Measurements from ENCODE around the gene AGXT.

AGXT gene

DNA sequence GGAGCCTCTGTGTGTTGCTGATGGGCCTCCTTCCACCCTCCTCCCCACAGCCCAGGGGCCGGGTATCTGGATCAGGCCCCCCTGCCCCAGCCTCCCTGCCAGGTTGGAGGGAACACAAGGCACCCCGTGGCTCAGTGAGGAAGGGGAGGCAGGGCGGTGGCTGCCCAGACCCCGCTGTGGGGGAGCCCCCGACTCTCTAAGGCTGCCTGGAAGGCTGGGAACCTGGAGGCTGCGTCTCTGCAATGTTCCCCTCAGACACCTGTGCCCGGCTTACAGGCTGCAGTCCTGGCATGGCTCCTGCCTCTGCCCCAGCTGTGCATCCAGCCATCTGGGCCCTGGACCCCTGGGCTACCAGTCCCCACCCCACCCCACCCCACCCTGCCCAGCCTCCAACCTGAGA lies 27.8 kb downstream of the AGXT start:
- Mint-ChIP-seq H3K4me1 (peaks cover 4% of the 10 kb centered on the region), H3K27ac (no peak overlapping the region), H3K9me3 (no peaks in the 10 kb centered on the region), H3K27me3 (no peaks in the 10 kb centered on the region), H3K36me3 (no peaks in the 10 kb centered on the region), H3K4me3 (no peak overlapping the region)

DNA sequence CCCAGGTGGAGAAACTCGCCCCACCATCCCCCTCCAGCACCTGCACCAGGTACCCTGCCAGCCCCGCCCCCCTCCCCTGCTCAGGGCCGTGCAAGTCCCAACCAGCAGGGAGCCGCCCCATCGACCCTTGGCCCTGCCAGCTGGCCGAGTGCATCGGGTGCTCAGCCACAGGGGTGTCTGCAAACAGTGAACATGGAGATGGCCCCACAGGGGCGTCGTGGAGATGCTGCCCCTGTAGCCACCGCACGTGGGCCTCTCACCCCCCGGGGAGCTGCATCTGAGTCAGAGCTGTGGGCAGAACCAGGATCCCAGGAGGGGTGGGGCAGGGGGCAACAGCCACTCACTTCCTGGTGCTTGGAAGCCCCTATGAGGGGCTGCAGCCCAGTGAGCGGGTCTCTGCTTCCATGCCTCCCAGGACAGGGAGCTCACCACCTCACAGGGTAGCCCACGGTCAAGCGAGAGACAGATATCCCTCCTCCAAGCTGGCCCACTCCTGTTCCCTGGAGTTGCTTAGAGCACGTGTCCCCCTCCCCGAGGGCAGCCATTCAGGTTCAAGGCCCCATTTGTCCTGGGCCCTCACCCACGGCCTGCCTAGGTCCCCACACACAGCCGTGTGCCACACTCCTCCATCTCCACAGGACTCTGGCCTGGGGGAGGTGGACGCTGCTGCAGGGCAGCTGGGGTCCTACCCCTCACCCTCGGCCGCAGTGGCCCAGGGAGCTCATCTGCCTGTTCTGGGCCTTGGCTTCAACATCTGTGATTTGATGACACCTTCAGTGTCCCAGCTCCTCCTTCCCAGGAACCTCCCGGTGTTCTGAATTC lies 28.5 kb downstream of the AGXT start:
- H3K27me3 Mint-ChIP-seq, result no peaks in the 10 kb centered on the region
- H3K27ac Mint-ChIP-seq, result no peak overlapping the region
- H3K4me1 Mint-ChIP-seq, result peaks cover 4% of the 10 kb centered on the region
- no peaks in the 10 kb centered on the region for H3K9me3 Mint-ChIP-seq
- H3K36me3 Mint-ChIP-seq, result no peaks in the 10 kb centered on the region
- H3K4me3 Mint-ChIP-seq, result no peak overlapping the region

- H3K9me3 Mint-ChIP-seq, result no peaks in the 10 kb centered on the region
- no peak overlapping the region for H3K27ac Mint-ChIP-seq
- no peaks in the 10 kb centered on the region for H3K36me3 Mint-ChIP-seq
- H3K4me3 Mint-ChIP-seq, result no peak overlapping the region
- H3K27me3 Mint-ChIP-seq, result no peaks in the 10 kb centered on the region
- H3K4me1 Mint-ChIP-seq, result peaks cover 4% of the 10 kb centered on the region
Measured at GRCh38 chr2:240898108-240898730, 29.6 kb downstream of the AGXT start.

- Mint-ChIP-seq H3K36me3 (no peaks in the 10 kb centered on the region), H3K27ac (no peak overlapping the region), H3K4me3 (no peak overlapping the region), H3K4me1 (no peaks in the 10 kb centered on the region), H3K9me3 (no peaks in the 10 kb centered on the region), H3K27me3 (no peaks in the 10 kb centered on the region)
Measured at GRCh38 chr2:240898731-240899467, 30.3 kb downstream of the AGXT start.

DNA sequence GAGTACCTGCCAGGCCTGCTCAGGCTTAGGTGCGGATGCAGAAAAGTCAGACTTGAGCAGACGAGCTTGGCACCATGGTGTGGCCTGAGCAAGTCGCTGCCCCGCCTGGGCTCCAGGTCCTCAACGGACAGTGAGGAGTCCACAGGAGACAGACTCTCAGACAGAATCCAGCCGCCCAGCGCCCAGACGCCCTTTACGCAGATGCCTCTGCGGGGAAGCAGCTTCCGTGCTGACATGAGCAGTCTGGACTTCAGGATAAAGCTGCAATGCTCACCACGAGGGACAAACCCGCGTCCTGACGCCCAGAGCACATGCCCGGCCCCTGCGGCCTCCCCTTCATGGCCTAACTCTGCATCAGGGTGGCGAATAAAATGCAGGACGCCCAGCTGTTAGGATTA lies 30.8 kb downstream of the AGXT start:
- H3K27ac Mint-ChIP-seq, result no peak overlapping the region
- H3K36me3 Mint-ChIP-seq, result no peaks in the 10 kb centered on the region
- no peaks in the 10 kb centered on the region for H3K9me3 Mint-ChIP-seq
- H3K4me1 Mint-ChIP-seq, result no peaks in the 10 kb centered on the region
- H3K4me3 Mint-ChIP-seq, result no peak overlapping the region
- H3K27me3 Mint-ChIP-seq, result no peaks in the 10 kb centered on the region

- Mint-ChIP-seq H3K36me3 (no peaks in the 10 kb centered on the region), H3K27ac (no peak overlapping the region), H3K4me1 (no peaks in the 10 kb centered on the region), H3K9me3 (no peaks in the 10 kb centered on the region), H3K27me3 (no peaks in the 10 kb centered on the region), H3K4me3 (no peak overlapping the region)
Measured at GRCh38 chr2:240900141-240900860, 31.7 kb downstream of the AGXT start.

- Mint-ChIP-seq H3K4me3 (no peak overlapping the region), H3K9me3 (no peaks in the 10 kb centered on the region), H3K4me1 (no peaks in the 10 kb centered on the region), H3K27me3 (no peaks in the 10 kb centered on the region), H3K27ac (no peak overlapping the region), H3K36me3 (no peaks in the 10 kb centered on the region)
Measured at GRCh38 chr2:240901986-240902614, 33.5 kb downstream of the AGXT start.

GRCh38 chr2:240902615-240903041 lies 34.0 kb downstream of the AGXT start:
- Mint-ChIP-seq H3K27me3 (no peaks in the 10 kb centered on the region), H3K27ac (no peak overlapping the region), H3K4me3 (no peak overlapping the region), H3K4me1 (no peaks in the 10 kb centered on the region), H3K9me3 (no peaks in the 10 kb centered on the region), H3K36me3 (no peaks in the 10 kb centered on the region)

DNA sequence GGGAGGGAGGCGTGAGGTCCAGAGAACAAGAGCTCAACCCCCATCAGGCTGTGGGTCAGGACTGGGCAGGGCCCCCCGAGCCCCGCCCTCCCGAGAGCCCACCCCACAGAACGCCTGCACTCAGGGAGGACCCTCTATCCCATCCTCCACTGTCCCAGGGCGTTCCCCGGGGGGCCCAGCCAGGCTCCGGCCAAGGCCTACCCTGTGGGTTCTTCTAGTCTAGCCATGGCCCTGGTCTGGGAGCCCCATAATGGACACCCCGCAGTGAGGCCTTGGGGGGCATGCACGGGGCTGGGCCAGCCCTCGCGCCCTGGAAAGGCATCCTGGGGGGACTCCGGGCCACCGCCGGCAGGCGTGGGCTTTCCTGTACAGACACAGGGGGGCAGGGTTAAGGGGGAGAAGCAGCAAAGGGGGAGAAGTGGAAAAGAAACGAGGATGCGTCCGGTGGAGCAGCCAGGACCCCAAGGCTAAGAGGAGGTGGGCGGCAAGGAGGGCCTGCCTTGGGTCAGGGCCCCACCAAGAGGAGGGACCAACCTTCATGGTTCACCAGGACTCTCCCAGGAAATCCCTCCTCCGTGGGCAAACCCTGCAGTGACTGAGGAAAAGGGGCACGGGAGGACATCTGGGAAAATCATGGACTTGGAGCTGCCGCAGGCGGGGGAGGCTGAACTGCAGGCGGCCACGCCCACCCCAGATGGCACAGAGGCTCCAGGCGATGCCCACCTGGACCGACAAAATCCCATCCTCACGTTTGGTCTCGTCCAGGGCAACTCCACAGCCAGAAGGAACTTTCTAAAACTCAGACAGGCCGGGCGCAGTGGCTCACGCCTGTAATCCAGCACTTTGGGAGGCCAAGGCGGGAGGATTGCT lies 34.8 kb downstream of the AGXT start:
- Mint-ChIP-seq H3K9me3 (no peaks in the 10 kb centered on the region), H3K4me3 (no peak overlapping the region), H3K4me1 (no peaks in the 10 kb centered on the region), H3K27ac (no peak overlapping the region), H3K36me3 (no peaks in the 10 kb centered on the region), H3K27me3 (no peaks in the 10 kb centered on the region)

DNA sequence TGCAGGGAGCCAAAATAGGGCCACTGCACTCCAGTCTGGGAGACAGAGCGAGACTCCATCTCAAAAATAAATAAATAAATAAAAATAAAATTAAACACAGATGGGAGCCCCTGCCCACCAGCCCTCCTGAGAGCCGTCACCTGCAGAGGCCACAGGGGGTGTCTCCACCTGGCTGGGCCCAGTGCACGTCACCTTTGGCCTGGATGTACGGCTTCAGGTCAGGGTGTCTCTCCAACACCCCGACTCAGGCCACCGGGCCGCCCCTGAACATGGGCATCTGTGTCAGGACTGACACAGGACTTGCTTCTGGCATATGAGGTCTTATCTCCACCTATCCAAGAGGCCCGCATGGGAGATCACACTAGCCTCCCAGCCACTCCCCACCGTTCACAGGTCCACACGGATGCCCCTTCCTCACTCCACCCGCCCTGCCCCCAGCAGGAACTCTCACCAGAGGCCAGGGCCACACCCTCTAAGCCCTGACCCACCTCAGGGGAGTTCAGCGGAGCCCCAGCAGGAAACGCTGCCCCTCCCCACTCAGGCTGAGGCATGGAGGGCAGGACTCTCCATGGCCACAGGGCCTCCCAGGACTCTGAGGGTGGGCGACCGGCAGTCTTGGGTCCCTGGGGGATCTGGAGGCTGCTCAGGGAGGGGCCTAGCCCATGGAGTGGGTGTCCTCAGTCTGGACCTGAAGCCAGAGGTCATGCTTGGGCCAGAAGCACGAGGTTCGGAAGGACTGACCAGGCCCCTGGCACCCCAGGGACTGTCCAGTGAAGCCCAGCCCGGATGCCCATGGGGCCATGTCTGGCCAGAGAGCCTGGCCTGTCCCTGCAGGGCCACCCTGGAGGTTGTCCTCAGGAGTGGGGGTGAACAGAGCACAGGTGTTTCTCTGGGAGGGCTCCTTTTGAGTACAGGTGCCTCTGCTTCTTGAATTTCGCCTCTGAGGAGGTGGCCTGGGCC lies 35.9 kb downstream of the AGXT start:
- no peak overlapping the region for H3K4me3 Mint-ChIP-seq
- H3K9me3 Mint-ChIP-seq, result no peaks in the 10 kb centered on the region
- H3K36me3 Mint-ChIP-seq, result no peaks in the 10 kb centered on the region
- H3K27ac Mint-ChIP-seq, result no peak overlapping the region
- no peaks in the 10 kb centered on the region for H3K4me1 Mint-ChIP-seq
- no peaks in the 10 kb centered on the region for H3K27me3 Mint-ChIP-seq

DNA sequence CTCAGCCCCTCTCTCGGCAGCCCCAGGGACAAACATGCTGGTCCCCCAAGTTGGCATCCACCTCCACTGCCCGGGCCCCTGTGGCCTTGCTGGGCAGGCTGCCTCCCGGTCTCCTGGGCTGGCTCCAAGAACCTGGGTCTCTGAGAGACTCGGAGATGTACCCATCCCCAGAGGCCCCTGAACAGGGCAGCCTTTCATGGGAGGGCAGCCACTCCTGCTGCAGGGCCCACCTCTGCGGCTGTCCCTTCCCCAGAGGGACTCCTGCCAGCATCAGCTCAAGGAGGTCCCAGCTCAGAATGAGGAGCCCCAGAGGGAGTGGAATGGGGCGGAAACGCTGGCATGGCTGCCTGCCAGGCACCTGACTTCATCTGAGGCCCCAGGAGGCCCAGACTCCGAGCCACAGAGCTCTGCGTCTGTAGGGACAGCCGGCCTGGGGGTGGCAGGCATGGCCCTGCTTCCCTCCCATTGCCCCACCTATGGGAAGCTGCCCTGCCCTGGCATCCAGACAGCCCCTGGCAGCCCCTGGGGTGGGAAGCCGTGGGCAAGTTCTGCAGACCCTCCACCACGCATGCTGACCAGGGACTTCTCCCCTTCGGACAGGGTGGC lies 36.7 kb downstream of the AGXT start:
- no peaks in the 10 kb centered on the region for H3K27me3 Mint-ChIP-seq
- H3K4me1 Mint-ChIP-seq, result no peaks in the 10 kb centered on the region
- H3K4me3 Mint-ChIP-seq, result no peak overlapping the region
- no peaks in the 10 kb centered on the region for H3K36me3 Mint-ChIP-seq
- no peaks in the 10 kb centered on the region for H3K9me3 Mint-ChIP-seq
- H3K27ac Mint-ChIP-seq, result no peak overlapping the region

- Mint-ChIP-seq H3K4me1 (no peaks in the 10 kb centered on the region), H3K27me3 (no peaks in the 10 kb centered on the region), H3K36me3 (no peaks in the 10 kb centered on the region), H3K27ac (no peak within 1 kb of the TSS), H3K9me3 (no peaks in the 10 kb centered on the region), H3K4me3 (no peak within 1 kb of the TSS)
Measured at GRCh38 chr2:240906141-240906910, 37.7 kb downstream of the AGXT start, which contains the start of gene CROCC2. Gene CROCC2, plus strand, starts transcription at chr2:240906336. Its CDS starts 178 bp downstream, at chr2:240906514.
